Measurements from ENCODE around the gene EFL1.

- TF ChIP-seq, protein P1, sequence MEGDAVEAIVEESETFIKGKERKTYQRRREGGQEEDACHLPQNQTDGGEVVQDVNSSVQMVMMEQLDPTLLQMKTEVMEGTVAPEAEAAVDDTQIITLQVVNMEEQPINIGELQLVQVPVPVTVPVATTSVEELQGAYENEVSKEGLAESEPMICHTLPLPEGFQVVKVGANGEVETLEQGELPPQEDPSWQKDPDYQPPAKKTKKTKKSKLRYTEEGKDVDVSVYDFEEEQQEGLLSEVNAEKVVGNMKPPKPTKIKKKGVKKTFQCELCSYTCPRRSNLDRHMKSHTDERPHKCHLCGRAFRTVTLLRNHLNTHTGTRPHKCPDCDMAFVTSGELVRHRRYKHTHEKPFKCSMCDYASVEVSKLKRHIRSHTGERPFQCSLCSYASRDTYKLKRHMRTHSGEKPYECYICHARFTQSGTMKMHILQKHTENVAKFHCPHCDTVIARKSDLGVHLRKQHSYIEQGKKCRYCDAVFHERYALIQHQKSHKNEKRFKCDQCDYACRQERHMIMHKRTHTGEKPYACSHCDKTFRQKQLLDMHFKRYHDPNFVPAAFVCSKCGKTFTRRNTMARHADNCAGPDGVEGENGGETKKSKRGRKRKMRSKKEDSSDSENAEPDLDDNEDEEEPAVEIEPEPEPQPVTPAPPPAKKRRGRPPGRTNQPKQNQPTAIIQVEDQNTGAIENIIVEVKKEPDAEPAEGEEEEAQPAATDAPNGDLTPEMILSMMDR (IDR thresholded peaks at IDR 0.05 in 4 of 5, conservative IDR thresholded peaks at IDR 0.05 in 1 of 5), result no peak
- no peak for TF ChIP-seq POLR2A (IDR thresholded peaks at IDR 0.05)
These were observed 168.7 kb downstream of the EFL1 start for GRCh38 chr15:82093774-82094211.

Measured in gastrocnemius medialis (tissue), 4 donors.